NCI-H2081 treated with DMSO at 0.1 percent for 48 hours (cell line): ENCODE data around the gene FAM131A.

Experiments used
- DNase-seq: peaks from one replicate; lab custom pipeline; 2025; lab: John Stamatoyannopoulos, UW

The FAM131A gene

DNA sequence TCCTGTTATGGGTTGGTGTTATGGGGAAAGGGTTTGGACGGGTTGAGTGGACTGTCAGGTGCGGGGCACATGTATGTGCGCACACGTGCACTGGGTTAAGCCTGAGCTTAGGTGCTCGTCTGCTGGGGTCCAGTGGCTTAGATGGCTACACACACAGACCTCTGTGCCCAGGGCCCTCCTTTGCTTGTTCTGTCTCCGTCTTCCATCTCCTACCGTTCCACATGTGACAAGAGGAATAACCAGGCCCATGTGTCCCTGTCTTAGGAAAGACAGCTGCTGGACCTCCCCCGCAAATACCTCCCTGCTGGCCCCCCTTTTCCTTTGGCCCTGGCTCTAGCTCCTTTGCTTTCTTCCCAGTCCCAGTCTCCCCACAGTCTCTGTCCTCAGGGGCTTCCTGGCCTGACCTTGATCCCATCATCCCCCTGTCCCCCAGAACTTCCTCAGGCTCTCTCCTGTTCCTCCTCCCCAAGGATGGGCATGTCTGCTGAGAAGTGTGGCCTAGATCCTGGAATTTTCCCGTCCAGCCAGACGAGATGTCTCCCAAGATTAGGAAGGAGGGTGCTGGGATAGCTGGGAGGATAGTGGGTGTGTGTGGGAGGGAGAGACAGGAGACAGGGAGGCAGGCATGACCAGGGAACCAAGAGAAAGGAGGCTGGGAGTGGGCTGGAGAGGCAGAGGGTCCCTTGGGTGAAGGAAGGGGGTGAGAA lies 41.4 kb downstream of the FAM131A start:
- DNase-seq, result no peak

DNA sequence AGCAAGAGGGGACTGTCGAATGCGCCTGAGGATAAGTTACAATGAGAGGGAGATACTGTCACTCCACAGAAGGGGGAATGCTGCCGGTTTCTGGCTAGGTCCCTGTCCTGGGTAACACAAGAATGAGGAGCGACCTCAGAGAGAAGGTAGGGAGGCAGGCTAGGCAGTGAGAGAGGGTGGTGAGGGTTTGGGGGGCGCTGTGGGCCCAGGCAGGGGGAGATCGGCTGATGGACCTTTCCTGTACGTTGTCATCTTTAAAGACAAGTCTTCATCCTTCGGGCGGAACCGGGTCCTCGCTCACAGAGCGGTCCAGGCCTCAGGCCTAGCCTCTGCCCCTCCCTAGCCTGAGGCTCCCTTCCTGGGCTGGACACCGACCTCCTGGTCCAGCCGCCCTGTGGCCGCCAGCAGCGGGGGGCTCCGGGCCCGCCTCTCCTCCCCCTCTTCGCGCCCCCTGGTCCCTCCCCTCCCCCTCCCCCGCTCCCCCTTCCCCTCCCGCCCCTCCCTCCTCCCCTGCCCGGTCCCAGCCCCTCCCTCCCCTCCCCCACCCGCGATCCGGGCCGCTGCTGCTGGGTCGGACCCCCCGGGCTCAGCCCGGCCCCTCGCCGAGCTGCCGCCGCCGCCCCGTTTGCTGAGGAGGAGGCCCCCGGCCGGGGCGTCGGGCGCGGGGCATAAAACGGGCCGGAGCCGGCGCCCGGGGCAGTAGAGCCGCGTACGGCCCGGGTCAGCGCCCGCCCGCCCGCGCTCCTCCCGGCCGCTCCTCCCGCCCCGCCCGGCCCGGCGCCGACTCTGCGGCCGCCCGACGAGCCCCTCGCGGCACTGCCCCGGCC lies 42.2 kb downstream of the FAM131A start, which contains the start of gene CHRD:
TSS of gene CHRD (plus strand) at position 697 of the 827 bp plus-strand sequence. CDS start 265 bp downstream, outside the sequence.
- no peak for DNase-seq

DNA sequence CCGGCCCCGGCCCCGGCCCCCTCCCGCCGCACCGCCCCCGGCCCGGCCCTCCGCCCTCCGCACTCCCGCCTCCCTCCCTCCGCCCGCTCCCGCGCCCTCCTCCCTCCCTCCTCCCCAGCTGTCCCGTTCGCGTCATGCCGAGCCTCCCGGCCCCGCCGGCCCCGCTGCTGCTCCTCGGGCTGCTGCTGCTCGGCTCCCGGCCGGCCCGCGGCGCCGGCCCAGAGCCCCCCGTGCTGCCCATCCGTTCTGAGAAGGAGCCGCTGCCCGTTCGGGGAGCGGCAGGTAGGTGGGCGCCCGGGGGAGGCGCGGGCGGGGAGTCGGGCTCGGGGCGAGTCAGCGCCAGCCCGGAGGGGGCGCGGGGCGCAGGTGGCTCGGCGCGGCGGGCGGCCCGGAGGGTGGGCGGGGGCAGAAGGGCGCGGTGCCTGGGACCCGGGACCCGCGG lies 42.8 kb downstream of the FAM131A start:
- DNase-seq, result no peak

- DNase-seq, result no peak
Measured at GRCh38 chr3:184380627-184381260, 43.3 kb downstream of the FAM131A start.

DNA sequence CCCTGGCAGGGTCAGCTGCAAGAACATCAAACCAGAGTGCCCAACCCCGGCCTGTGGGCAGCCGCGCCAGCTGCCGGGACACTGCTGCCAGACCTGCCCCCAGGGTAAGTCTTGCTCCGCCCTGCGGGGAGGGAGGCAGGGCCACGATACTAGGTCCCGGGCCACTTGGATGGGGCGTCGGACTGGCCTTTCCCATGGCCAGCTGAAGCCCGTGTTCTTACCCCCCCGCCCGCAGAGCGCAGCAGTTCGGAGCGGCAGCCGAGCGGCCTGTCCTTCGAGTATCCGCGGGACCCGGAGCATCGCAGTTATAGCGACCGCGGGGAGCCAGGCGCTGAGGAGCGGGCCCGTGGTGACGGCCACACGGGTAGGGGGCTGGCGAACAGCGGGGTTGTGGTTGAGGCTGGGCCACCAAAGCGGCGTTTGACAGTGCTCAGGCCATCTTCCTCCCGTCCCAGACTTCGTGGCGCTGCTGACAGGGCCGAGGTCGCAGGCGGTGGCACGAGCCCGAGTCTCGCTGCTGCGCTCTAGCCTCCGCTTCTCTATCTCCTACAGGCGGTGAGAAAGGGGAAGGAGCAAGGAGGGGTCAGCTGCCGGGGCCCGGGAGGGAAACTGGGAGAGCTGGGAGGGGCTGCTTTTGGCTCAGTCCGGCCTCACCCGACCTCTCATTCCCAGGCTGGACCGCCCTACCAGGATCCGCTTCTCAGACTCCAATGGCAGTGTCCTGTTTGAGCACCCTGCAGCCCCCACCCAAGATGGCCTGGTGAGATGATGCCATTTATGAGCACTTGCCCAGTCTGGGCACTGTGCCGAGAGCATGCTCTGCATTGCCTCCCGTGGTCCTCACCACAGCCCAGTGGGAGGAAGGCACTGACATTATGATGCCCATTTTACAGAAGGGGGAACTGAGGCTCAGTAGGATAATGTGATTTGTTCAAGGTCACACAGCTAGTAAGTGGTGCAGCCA lies 44.1 kb downstream of the FAM131A start:
- DNase-seq, result no peak

DNA sequence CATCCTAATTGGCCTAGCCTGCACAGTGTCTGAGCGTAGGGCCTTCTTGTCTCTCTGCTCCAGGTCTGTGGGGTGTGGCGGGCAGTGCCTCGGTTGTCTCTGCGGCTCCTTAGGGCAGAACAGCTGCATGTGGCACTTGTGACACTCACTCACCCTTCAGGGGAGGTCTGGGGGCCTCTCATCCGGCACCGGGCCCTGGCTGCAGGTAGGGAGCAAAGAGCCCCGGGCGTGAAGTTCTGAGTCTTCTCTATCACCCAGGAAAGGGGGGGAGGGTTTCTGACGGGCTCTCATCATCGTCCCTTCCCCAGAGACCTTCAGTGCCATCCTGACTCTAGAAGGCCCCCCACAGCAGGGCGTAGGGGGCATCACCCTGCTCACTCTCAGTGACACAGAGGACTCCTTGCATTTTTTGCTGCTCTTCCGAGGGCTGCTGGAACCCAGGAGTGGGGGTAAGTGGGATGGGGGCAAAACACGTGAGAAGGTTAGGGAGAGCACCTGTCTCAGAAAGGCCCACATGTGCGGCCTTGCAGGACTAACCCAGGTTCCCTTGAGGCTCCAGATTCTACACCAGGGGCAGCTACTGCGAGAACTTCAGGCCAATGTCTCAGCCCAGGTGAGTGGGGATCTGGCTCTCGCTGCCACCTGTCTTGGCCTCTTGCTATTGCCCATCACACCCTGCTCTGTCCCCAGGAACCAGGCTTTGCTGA lies 45.1 kb downstream of the FAM131A start:
- no peak for DNase-seq

DNA sequence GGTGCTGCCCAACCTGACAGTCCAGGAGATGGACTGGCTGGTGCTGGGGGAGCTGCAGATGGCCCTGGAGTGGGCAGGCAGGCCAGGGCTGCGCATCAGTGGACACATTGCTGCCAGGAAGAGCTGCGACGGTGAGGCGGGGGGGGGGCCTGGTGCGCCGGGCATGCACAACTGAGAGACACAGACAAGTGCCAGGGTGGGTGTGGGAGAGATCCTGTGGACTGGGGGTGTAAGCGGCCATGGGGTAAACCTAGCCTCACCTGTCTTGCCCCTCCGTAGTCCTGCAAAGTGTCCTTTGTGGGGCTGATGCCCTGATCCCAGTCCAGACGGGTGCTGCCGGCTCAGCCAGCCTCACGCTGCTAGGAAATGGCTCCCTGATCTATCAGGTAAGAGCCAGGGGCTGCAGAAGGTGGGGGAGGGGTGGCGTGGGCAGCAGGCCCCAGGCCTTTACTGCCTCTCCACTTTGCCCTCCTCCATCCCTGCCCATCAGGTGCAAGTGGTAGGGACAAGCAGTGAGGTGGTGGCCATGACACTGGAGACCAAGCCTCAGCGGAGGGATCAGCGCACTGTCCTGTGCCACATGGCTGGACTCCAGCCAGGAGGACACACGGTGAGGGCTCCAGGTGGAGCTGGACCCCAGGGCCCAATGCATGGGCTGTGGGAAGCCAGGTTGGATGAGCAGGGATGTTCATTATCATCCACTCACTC lies 45.8 kb downstream of the FAM131A start:
- no peak for DNase-seq

- DNase-seq, result no peak
Measured at GRCh38 chr3:184384342-184384741, 46.9 kb downstream of the FAM131A start.

DNA sequence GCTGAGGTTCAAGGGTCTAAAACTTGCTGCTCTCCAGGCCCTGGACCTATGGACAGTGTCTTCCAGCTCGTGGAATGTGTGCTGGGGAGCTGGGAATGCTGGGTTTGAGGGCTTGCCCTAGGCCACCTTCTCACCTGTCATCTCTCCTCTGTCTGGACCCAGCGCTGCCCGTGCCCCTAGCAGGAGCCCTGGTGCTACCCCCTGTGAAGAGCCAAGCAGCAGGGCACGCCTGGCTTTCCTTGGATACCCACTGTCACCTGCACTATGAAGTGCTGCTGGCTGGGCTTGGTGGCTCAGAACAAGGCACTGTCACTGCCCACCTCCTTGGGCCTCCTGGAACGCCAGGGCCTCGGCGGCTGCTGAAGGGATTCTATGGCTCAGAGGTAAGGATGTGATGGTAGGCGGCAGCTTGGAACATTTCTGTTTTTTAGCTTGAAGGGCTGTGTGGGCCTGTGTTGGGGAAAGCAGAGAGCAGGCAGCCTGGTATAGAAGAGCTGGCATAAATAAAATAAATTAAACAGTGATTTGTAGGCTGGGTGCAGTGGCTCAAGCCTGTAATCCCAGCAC lies 47.5 kb downstream of the FAM131A start:
- DNase-seq, result no peak

DNA sequence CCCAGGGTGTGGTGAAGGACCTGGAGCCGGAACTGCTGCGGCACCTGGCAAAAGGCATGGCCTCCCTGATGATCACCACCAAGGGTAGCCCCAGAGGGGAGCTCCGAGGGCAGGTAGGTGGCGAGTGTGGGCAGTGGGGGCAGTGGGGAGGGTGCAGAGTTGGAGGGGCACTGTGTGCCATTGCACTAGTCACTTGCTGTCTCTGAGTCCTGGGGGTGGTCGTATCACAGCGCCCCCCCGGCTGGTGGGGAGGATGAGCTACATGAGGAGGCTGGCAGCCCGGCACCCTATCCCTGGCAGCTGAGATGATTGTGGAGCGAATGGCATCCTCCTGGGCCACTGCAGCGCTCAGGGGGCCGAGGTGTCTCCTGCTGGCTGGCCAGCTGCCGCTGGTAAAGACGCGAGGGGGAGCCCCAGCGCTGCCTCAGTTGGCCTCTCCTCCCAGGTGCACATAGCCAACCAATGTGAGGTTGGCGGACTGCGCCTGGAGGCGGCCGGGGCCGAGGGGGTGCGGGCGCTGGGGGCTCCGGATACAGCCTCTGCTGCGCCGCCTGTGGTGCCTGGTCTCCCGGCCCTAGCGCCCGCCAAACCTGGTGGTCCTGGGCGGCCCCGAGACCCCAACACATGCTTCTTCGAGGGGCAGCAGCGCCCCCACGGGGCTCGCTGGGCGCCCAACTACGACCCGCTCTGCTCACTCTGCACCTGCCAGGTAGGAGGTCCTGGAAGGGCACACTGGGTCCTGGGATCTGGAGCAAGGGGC lies 48.8 kb downstream of the FAM131A start:
- DNase-seq, result no peak

GRCh38 chr3:184387174-184387714 lies 49.8 kb downstream of the FAM131A start:
- DNase-seq, result no peak

- DNase-seq, result no peak
Measured at GRCh38 chr3:184388164-184388935, 51.0 kb downstream of the FAM131A start.

DNA sequence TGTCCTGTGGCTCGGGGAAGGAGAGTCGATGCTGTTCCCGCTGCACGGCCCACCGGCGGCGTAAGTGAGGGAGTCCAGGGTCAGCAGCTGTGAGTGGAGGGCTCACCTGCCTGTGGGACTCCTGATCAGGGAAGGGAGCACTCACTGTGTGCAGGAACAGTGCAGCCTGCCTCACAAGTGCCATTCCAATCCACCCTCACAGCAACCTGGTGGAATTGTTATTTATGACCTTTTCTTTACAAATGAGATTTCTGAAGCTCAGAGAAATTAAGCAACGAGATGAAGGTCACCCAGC lies 51.5 kb downstream of the FAM131A start:
- DNase-seq, result no peak

DNA sequence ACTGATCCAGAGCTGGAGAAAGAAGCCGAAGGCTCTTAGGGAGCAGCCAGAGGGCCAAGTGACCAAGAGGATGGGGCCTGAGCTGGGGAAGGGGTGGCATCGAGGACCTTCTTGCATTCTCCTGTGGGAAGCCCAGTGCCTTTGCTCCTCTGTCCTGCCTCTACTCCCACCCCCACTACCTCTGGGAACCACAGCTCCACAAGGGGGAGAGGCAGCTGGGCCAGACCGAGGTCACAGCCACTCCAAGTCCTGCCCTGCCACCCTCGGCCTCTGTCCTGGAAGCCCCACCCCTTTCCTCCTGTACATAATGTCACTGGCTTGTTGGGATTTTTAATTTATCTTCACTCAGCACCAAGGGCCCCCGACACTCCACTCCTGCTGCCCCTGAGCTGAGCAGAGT lies 52.0 kb downstream of the FAM131A start:
- no peak for DNase-seq

DNA sequence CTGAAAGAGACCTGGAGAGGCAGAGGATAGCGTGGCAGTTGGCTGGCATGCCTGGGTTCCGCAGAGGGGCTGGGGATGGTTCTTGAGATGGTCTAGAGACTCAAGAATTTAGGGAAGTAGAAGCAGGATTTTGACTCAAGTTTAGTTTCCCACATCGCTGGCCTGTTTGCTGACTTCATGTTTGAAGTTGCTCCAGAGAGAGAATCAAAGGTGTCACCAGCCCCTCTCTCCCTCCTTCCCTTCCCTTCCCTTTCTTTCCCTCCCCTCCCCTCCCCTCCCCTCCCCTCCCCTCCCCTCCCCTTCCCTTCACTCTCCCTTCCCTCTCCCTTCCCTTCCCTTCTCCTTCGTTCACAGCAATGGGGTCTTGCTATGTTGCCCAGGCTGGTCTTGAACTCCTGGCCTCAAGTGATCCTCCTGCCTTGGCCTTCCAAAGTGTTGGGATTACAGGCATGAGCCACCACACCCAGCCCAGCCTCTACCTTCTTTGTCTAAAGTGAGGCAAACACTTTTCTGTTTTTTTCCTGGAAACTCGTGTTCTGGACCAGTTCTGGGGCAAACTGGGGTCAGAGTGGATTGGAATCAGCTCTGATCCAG lies 52.6 kb downstream of the FAM131A start:
- DNase-seq, result no peak

DNA sequence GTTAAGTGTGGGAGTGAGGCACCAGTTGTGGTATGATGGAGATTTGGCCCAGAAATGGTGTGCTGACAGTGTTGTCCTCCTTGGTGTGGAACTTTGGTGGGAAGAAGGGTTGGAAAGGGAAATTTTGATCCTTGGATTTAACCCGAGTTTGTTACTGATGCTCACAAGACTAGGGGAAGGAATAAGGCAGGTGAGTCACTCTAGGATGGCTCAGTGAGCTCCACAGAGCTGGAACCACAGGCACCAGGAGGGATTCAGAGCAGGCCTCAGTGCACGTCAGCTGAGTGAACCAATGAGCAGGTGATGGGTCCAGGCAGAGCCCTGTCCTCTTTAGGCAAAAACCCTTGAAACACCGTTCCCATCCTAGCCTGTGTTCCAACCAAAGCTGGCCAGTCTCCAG lies 53.9 kb downstream of the FAM131A start:
- no peak for DNase-seq

DNA sequence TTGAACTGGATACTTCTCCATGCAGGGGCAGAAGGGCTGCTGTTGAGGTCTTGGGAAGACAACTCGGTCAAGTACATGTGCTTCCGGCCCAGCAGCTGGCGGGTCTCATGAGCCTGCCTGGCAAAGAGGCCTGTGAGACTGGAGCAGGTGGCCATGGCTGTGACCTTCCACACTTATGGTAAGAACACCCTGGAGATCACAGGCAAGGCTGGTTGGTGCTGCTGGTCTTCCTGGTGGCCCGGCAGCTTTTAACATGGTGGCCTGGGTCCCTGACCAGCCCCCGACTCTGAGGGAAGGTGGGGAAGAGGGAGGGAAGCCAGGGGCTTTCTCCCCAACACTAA lies 57.9 kb downstream of the FAM131A start:
- DNase-seq, result no peak
